ENCODE measurements around the gene TMEM170B.
A peak's percentile ranks its signal among the peaks of the same experiment; 100 is the strongest.
"Not testable (repeated sequence)": the region's sequence is repeated elsewhere in the genome, so short reads cannot be mapped to it uniquely, and the experiment has no call there.

Gene TMEM170B

GRCh38 chr6:11538819-11539468 lies 1.4 kb downstream of the TMEM170B start:
- H3K9me3 Mint-ChIP-seq = no peaks in the 10 kb centered on the region
- CTCF ChIA-PET = no interaction called here
- no peaks in the 10 kb centered on the region for H3K36me3 Mint-ChIP-seq
- H3K4me3 Mint-ChIP-seq = peak overlapping the region; percentile 77
- peaks cover 20% of the 10 kb centered on the region for H3K4me1 Mint-ChIP-seq
- DNase-seq = no peak
- H3K27me3 Mint-ChIP-seq = peaks cover 35% of the 10 kb centered on the region
- H3K27ac Mint-ChIP-seq = no peak overlapping the region

GRCh38 chr6:11542863-11543262 lies 5.3 kb downstream of the TMEM170B start:
- CTCF ChIA-PET = interaction anchor here (1.0 kb wide), 1 partner anchor 33 kb away, joined by 4 read pairs; no protein-coding TSS in a partner anchor
- Mint-ChIP-seq H3K36me3 (no peaks in the 10 kb centered on the region), H3K27me3 (peaks cover 19% of the 10 kb centered on the region)

GRCh38 chr6:11543919-11544518 lies 6.5 kb downstream of the TMEM170B start:
- Mint-ChIP-seq H3K4me1 (peaks cover 2% of the 10 kb centered on the region), H3K27ac (no peak overlapping the region), H3K9me3 (no peaks in the 10 kb centered on the region), H3K27me3 (peaks cover 10% of the 10 kb centered on the region), H3K36me3 (no peaks in the 10 kb centered on the region), H3K4me3 (no peak overlapping the region)
- no peak for DNase-seq
- CTCF ChIA-PET = no interaction called here

More at GRCh38 chr6:11542863-11543262, 5.3 kb downstream of the TMEM170B start:
- Mint-ChIP-seq H3K4me3 (no peak overlapping the region), H3K9me3 (no peaks in the 10 kb centered on the region), H3K27ac (no peak overlapping the region), H3K4me1 (peaks cover 8% of the 10 kb centered on the region)
- no peak for DNase-seq

GRCh38 chr6:11547846-11548245 lies 10.3 kb downstream of the TMEM170B start:
- DNase-seq, H3K27ac Mint-ChIP-seq, CTCF ChIA-PET: not testable (repeated sequence)

GRCh38 chr6:11548578-11548977 lies 11.0 kb downstream of the TMEM170B start:
- H3K9me3 Mint-ChIP-seq, DNase-seq, H3K4me3 Mint-ChIP-seq, H3K27me3 Mint-ChIP-seq, H3K36me3 Mint-ChIP-seq, H3K4me1 Mint-ChIP-seq, CTCF ChIA-PET, H3K27ac Mint-ChIP-seq: not testable (repeated sequence)

More at GRCh38 chr6:11547846-11548245, 10.3 kb downstream of the TMEM170B start:
- H3K27me3 Mint-ChIP-seq, H3K36me3 Mint-ChIP-seq, H3K4me3 Mint-ChIP-seq, H3K9me3 Mint-ChIP-seq, H3K4me1 Mint-ChIP-seq: not testable (repeated sequence)

- Mint-ChIP-seq H3K4me1 (no peaks in the 10 kb centered on the region), H3K4me3 (no peak overlapping the region), H3K36me3 (no peaks in the 10 kb centered on the region), H3K9me3 (no peaks in the 10 kb centered on the region), H3K27ac (no peak overlapping the region), H3K27me3 (no peaks in the 10 kb centered on the region)
- CTCF ChIA-PET = no interaction called here
- DNase-seq = no peak
Observed at GRCh38 chr6:11551053-11551452, 13.5 kb downstream of the TMEM170B start.

- no peak for DNase-seq
- no peak overlapping the region for H3K4me3 Mint-ChIP-seq
- H3K9me3 Mint-ChIP-seq = no peaks in the 10 kb centered on the region
- H3K36me3 Mint-ChIP-seq = no peaks in the 10 kb centered on the region
- CTCF ChIA-PET = interaction anchor here (1.3 kb wide), 1 partner anchor 23 kb away, joined by 3 read pairs; no protein-coding TSS in a partner anchor
- no peaks in the 10 kb centered on the region for H3K4me1 Mint-ChIP-seq
- H3K27ac Mint-ChIP-seq = no peak overlapping the region
- peaks cover 6% of the 10 kb centered on the region for H3K27me3 Mint-ChIP-seq
Observed at GRCh38 chr6:11552442-11552841, 14.9 kb downstream of the TMEM170B start.

- no peak for DNase-seq
- no peaks in the 10 kb centered on the region for H3K36me3 Mint-ChIP-seq
- H3K4me3 Mint-ChIP-seq = no peak overlapping the region
- H3K27me3 Mint-ChIP-seq = peaks cover 6% of the 10 kb centered on the region
- no peak overlapping the region for H3K27ac Mint-ChIP-seq
- H3K9me3 Mint-ChIP-seq = no peaks in the 10 kb centered on the region
- H3K4me1 Mint-ChIP-seq = no peaks in the 10 kb centered on the region
- CTCF ChIA-PET = no interaction called here
Observed at GRCh38 chr6:11553824-11554223, 16.3 kb downstream of the TMEM170B start.

GRCh38 chr6:11556309-11556708 lies 18.8 kb downstream of the TMEM170B start:
- H3K27me3 Mint-ChIP-seq = peaks cover 6% of the 10 kb centered on the region
- no peak overlapping the region for H3K27ac Mint-ChIP-seq
- no peaks in the 10 kb centered on the region for H3K4me1 Mint-ChIP-seq
- no peak for DNase-seq
- H3K4me3 Mint-ChIP-seq = no peak overlapping the region
- H3K36me3 Mint-ChIP-seq = no peaks in the 10 kb centered on the region
- H3K9me3 Mint-ChIP-seq = no peaks in the 10 kb centered on the region
- CTCF ChIA-PET = no interaction called here

- CTCF ChIA-PET = interaction anchor here (1.0 kb wide), 1 partner anchor 11 kb away, joined by 4 read pairs; no protein-coding TSS in a partner anchor
Observed at GRCh38 chr6:11563793-11564192, 26.2 kb downstream of the TMEM170B start.

GRCh38 chr6:11566609-11567008 lies 29.1 kb downstream of the TMEM170B start:
- H3K27ac Mint-ChIP-seq = no peak overlapping the region
- no peaks in the 10 kb centered on the region for H3K27me3 Mint-ChIP-seq
- CTCF ChIA-PET = no interaction called here
- no peak overlapping the region for H3K4me3 Mint-ChIP-seq
- DNase-seq = no peak
- no peaks in the 10 kb centered on the region for H3K9me3 Mint-ChIP-seq
- H3K36me3 Mint-ChIP-seq = no peaks in the 10 kb centered on the region
- H3K4me1 Mint-ChIP-seq = no peaks in the 10 kb centered on the region

More at GRCh38 chr6:11563793-11564192, 26.2 kb downstream of the TMEM170B start:
- no peaks in the 10 kb centered on the region for H3K36me3 Mint-ChIP-seq
- H3K27me3 Mint-ChIP-seq = no peaks in the 10 kb centered on the region
- H3K4me1 Mint-ChIP-seq = no peaks in the 10 kb centered on the region
- H3K4me3 Mint-ChIP-seq = no peak overlapping the region
- no peaks in the 10 kb centered on the region for H3K9me3 Mint-ChIP-seq
- no peak for DNase-seq
- no peak overlapping the region for H3K27ac Mint-ChIP-seq

- no peaks in the 10 kb centered on the region for H3K4me1 Mint-ChIP-seq
- no peaks in the 10 kb centered on the region for H3K9me3 Mint-ChIP-seq
Observed at GRCh38 chr6:11571073-11571472, 33.5 kb downstream of the TMEM170B start.

GRCh38 chr6:11575408-11576033 lies 38.0 kb downstream of the TMEM170B start:
- Mint-ChIP-seq H3K4me1 (no peaks in the 10 kb centered on the region), H3K4me3 (no peak overlapping the region), H3K27ac (no peak overlapping the region), H3K36me3 (no peaks in the 10 kb centered on the region), H3K27me3 (no peaks in the 10 kb centered on the region), H3K9me3 (no peaks in the 10 kb centered on the region)
- CTCF ChIA-PET = interaction anchor here (0.6 to 2.3 kb wide), 20 partner anchors 9 to 717 kb away, joined by 3 to 17 read pairs (median 4); partner anchors contain the start of gene EDN1
- peak; percentile 68 for DNase-seq

More at GRCh38 chr6:11571073-11571472, 33.5 kb downstream of the TMEM170B start:
- no peak overlapping the region for H3K27ac Mint-ChIP-seq
- no peaks in the 10 kb centered on the region for H3K36me3 Mint-ChIP-seq
- DNase-seq = no peak
- CTCF ChIA-PET = interaction anchor here (0.6 kb wide), 2 partner anchors 165 to 726 kb away, joined by 3 to 4 read pairs; no protein-coding TSS in a partner anchor
- H3K4me3 Mint-ChIP-seq = no peak overlapping the region
- H3K27me3 Mint-ChIP-seq = no peaks in the 10 kb centered on the region

GRCh38 chr6:11580686-11581405 lies 43.3 kb downstream of the TMEM170B start:
- CTCF ChIA-PET = no interaction called here
- Mint-ChIP-seq H3K4me3 (no peak overlapping the region), H3K36me3 (no peaks in the 10 kb centered on the region)

More at GRCh38 chr6:11580686-11581405, 43.3 kb downstream of the TMEM170B start:
- Mint-ChIP-seq H3K4me1 (no peaks in the 10 kb centered on the region), H3K27me3 (no peaks in the 10 kb centered on the region), H3K9me3 (no peaks in the 10 kb centered on the region), H3K27ac (no peak overlapping the region)
- DNase-seq = no peak

Measured in activated naive CD4-positive, alpha-beta T cell treated with anti-CD3 and anti-CD28 coated beads, Interleukin-2, amount 10 ng/mL, durations not matched to agents 7 days and 5 days (primary cell).